ENCODE measurements around the gene PKP1. TPM values are rescaled to one million over a fixed set of nuclear protein-coding genes. Genes with fewer than 3 reads are reported as not detected.

Gene PKP1
- total RNA-seq, 1 experiment from 2014 or later = not detected

DNA sequence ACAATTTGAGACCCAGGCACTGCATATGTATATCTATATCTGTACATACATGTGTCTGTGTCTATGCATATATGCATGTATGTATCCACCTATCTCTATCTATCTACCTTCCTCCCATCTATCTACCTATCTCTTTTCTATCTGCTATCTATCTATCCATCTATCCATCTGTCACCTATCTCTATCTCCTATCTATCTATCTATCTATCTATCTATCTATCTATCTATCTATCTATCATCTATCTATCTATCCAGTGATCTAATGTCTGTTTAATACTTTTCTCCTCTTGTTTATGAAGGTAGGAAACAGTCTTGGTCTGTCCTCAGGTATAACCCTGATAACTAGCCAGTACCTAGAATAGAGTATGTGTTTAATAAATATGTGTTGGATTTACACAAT lies 68.3 kb downstream of the PKP1 start:
- ChIA-PET CTCF (no interaction called here), POLR2A (no interaction called here)
- intact Hi-C loops (cut with micrococcal nuclease; ENCODE audit: unreplicated experiment) = no loop called here
- BruUV-seq (replicated peaks) = no TSS peak
- peaks cover 17% of the 10 kb centered on the region for H3K27me3 Mint-ChIP-seq (ENCODE audit: insufficient read depth, unreplicated experiment)
- Histone ChIP-seq H3K4me1 (no peaks in the 10 kb centered on the region), H3K27me3 (replicated peaks; ENCODE audit: control insufficient read depth, insufficient read depth, low read length) (no peaks in the 10 kb centered on the region), H3K4me3 (ENCODE audit: low read depth, low read length) (no peak overlapping the region), H3K9me3 (no peaks in the 10 kb centered on the region), H3K36me3 (ENCODE audit: control insufficient read depth, insufficient read depth, low read length) (no peaks in the 10 kb centered on the region)
- no peak for DNase-seq
- TF ChIP-seq, protein P1, sequence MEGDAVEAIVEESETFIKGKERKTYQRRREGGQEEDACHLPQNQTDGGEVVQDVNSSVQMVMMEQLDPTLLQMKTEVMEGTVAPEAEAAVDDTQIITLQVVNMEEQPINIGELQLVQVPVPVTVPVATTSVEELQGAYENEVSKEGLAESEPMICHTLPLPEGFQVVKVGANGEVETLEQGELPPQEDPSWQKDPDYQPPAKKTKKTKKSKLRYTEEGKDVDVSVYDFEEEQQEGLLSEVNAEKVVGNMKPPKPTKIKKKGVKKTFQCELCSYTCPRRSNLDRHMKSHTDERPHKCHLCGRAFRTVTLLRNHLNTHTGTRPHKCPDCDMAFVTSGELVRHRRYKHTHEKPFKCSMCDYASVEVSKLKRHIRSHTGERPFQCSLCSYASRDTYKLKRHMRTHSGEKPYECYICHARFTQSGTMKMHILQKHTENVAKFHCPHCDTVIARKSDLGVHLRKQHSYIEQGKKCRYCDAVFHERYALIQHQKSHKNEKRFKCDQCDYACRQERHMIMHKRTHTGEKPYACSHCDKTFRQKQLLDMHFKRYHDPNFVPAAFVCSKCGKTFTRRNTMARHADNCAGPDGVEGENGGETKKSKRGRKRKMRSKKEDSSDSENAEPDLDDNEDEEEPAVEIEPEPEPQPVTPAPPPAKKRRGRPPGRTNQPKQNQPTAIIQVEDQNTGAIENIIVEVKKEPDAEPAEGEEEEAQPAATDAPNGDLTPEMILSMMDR (IDR thresholded peaks at IDR 0.05; ENCODE audit: insufficient read depth in 1 of 2, low read depth in 1 of 2, low read length in 1 of 2, severe bottlenecking in 1 of 2, unreplicated experiment in 1 of 2) = no peak
- H3K4me3 Mint-ChIP-seq (ENCODE audit: unreplicated experiment) = no peak overlapping the region
- H3K36me3 Mint-ChIP-seq (ENCODE audit: insufficient read depth, unreplicated experiment) = no peaks in the 10 kb centered on the region
- H3K27ac Mint-ChIP-seq (ENCODE audit: unreplicated experiment) = no peak overlapping the region
- no peaks in the 10 kb centered on the region for H3K4me1 Mint-ChIP-seq (ENCODE audit: low read depth, unreplicated experiment)
- no peaks in the 10 kb centered on the region for H3K9me3 Mint-ChIP-seq (ENCODE audit: unreplicated experiment)

DNA sequence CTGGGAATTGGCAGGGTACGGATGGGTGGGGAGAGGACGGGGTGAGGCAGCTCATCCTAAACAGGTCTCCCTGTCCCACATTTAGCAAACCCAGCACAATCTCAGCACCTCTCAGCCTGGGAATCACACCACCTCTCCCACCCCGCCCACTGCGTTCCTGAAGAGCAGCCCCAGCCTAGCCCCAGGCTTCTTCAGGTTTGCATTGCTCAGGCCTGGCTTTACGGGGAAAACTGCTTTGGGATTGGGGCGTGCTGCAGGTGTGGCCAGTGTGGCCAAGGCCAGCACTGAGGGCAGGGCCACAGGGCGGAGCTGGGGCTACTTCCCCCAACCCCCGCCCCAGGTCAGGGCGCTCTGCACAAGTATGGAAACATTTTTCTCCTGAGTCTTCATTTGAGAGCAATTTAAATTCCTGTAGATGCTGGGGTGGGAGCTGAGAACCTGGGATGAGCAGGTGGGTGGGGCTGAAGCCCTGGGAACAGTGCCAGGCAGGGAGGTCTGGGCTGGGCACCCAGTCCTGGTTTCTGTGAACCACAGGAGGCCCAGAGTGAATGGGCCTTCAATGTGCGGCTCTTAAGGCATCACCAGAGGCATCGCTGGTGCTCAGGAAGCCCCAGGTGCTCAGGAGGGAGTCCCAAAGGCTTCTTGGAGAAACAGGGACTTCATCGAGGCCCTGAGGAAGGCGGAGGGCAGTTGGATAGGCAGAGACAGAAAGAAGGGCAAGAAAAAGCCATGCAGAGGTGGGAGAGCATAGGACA lies 70.1 kb downstream of the PKP1 start:
- Histone ChIP-seq H3K36me3 (ENCODE audit: control insufficient read depth, insufficient read depth, low read length) (no peaks in the 10 kb centered on the region), H3K9me3 (no peaks in the 10 kb centered on the region), H3K4me3 (ENCODE audit: low read depth, low read length) (no peak overlapping the region), H3K27me3 (replicated peaks; ENCODE audit: control insufficient read depth, insufficient read depth, low read length) (no peaks in the 10 kb centered on the region), H3K4me1 (no peaks in the 10 kb centered on the region)
- CTCF ChIA-PET = interaction anchor here (1.2 kb wide), 1 partner anchor 44 kb away, joined by 3 read pairs; no protein-coding TSS in a partner anchor
- POLR2A ChIA-PET = no interaction called here
- Mint-ChIP-seq H3K4me3 (ENCODE audit: unreplicated experiment) (no peak overlapping the region), H3K27me3 (ENCODE audit: insufficient read depth, unreplicated experiment) (peaks cover 17% of the 10 kb centered on the region), H3K36me3 (ENCODE audit: insufficient read depth, unreplicated experiment) (no peaks in the 10 kb centered on the region), H3K27ac (ENCODE audit: unreplicated experiment) (no peak overlapping the region), H3K9me3 (ENCODE audit: unreplicated experiment) (no peaks in the 10 kb centered on the region), H3K4me1 (ENCODE audit: low read depth, unreplicated experiment) (no peaks in the 10 kb centered on the region)
- intact Hi-C loops (cut with micrococcal nuclease; ENCODE audit: unreplicated experiment) = no loop called here
- no peak for DNase-seq
- TF ChIP-seq, protein P1 (IDR thresholded peaks at IDR 0.05; ENCODE audit: insufficient read depth in 1 of 2, low read depth in 1 of 2, low read length in 1 of 2, severe bottlenecking in 1 of 2, unreplicated experiment in 1 of 2) = no peak
- BruUV-seq (replicated peaks) = no TSS peak

DNA sequence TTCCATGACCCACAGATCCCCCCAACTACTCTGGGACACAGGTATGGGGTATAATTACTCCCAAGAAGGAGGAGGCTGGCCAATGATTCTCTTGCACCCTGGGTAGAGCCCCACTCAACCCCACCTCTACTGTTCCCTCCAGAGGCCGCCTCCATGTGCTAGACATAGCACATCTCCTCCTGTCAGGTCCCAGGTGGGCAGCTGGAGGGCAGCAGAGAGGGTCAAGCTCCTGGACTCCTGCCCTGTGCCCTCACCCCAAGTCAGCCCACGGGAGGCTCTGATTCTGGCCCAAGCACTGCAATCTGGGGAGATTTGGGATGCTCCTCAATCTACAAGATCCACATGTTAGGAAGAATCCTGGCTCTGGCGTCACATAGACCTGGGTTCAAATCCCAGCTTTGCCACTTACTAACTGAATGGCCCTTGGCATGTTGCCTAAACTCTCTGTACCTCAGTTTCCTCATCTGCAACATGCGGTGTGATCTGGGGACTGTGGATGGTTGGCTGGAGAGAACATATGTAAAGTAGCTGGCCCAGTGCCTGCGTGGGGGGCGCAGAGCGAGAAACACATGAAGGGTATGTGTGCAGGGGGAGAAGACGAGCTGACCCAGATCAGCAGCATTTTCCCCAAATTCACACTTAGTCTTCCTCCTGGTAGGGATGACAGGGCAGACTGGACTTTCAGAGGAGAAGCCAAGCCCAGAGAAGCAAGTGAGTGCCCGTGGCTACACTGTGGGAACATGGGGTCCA lies 71.0 kb downstream of the PKP1 start:
- Mint-ChIP-seq H3K27ac (ENCODE audit: unreplicated experiment) (no peak overlapping the region), H3K36me3 (ENCODE audit: insufficient read depth, unreplicated experiment) (no peaks in the 10 kb centered on the region), H3K9me3 (ENCODE audit: unreplicated experiment) (no peaks in the 10 kb centered on the region), H3K4me3 (ENCODE audit: unreplicated experiment) (no peak overlapping the region), H3K27me3 (ENCODE audit: insufficient read depth, unreplicated experiment) (peaks cover 17% of the 10 kb centered on the region), H3K4me1 (ENCODE audit: low read depth, unreplicated experiment) (no peaks in the 10 kb centered on the region)
- no peak for DNase-seq
- ChIA-PET POLR2A (no interaction called here), CTCF (interaction anchor here (1.2 kb wide), 1 partner anchor 45 kb away, joined by 3 read pairs; no protein-coding TSS in a partner anchor)
- TF ChIP-seq, protein P1 (IDR thresholded peaks at IDR 0.05; ENCODE audit: insufficient read depth in 1 of 2, low read depth in 1 of 2, low read length in 1 of 2, severe bottlenecking in 1 of 2, unreplicated experiment in 1 of 2) = no peak
- no peaks in the 10 kb centered on the region for H3K9me3 ChIP-seq
- intact Hi-C loops (cut with micrococcal nuclease; ENCODE audit: unreplicated experiment) = no loop called here
- no peaks in the 10 kb centered on the region for H3K27me3 ChIP-seq (replicated peaks; ENCODE audit: control insufficient read depth, insufficient read depth, low read length)
- no peaks in the 10 kb centered on the region for H3K4me1 ChIP-seq
- BruUV-seq (replicated peaks) = no TSS peak
- no peak overlapping the region for H3K4me3 ChIP-seq (ENCODE audit: low read depth, low read length)
- no peaks in the 10 kb centered on the region for H3K36me3 ChIP-seq (ENCODE audit: control insufficient read depth, insufficient read depth, low read length)
